OCI-LY7 (cell line): ENCODE data around the gene CCBE1. TPM values are rescaled to one million over a fixed set of nuclear protein-coding genes. Genes with fewer than 3 reads are reported as not detected.

ENCODE experiments used
- BruUV-seq: library from RNA; stranded (reverse); fragments of 400-500 nt; replicated peaks from 2 replicates; lab custom pipeline; 2021; lab: Mats Ljungman, UMichigan
- CTCF ChIA-PET: fragments of 300-600 bp; sonication (Branson Sonifier 250); formaldehyde crosslinking; loops from one replicate; lab custom pipeline; 2022; ENCODE audit warnings: antibody characterized with exemption; ENCODE audit not compliant: unreplicated experiment; lab: Charles Lee
- POLR2A ChIA-PET: fragments of 300-600 bp; sonication (Branson Sonifier 250); formaldehyde crosslinking; loops from one replicate; lab custom pipeline; 2022; ENCODE audit warnings: antibody characterized with exemption; lab: Charles Lee
- DNase-seq: peaks from one replicate; pipeline ENCODE4 v3.0.0-alpha.2; 2015; ENCODE audit warnings: low spot score
- H2AFZ ChIP-seq: fragments of 200-600 bp; sonication (generic), shearing (Covaris generic); 2 replicates; pipeline ENCODE4 v1.6.1; 2014; ENCODE audit warnings: mild to moderate bottlenecking, antibody characterized with exemption, low read length, moderate library complexity
- H3K27ac ChIP-seq: fragments of 200-600 bp; sonication (generic); 2 replicates; pipeline ENCODE4 v1.5.1; 2014; ENCODE audit warnings: mixed run types, low read depth, mild to moderate bottlenecking, moderate library complexity, low read length, inconsistent platforms; ENCODE audit not compliant: poor library complexity, severe bottlenecking
- H3K36me3 ChIP-seq: fragments of 200-600 bp; sonication (generic); 2 replicates; pipeline ENCODE4 v1.6.1; 2014; ENCODE audit warnings: mild to moderate bottlenecking, antibody characterized with exemption, low read length, moderate library complexity, mixed read lengths; ENCODE audit not compliant: insufficient read depth
- H3K4me1 ChIP-seq: fragments of 200-600 bp; sonication (generic); 2 replicates; pipeline ENCODE4 v1.5.1; 2014; ENCODE audit warnings: mild to moderate bottlenecking, low read length; ENCODE audit not compliant: insufficient read depth, poor library complexity, severe bottlenecking
- H3K4me2 ChIP-seq: fragments of 200-600 bp; sonication (generic); 2 replicates; pipeline ENCODE4 v1.6.1; 2014; ENCODE audit warnings: mild to moderate bottlenecking, low read length
- H3K4me3 ChIP-seq: fragments of 200-600 bp; sonication (generic); 2 replicates; pipeline ENCODE4 v1.5.1; 2014; ENCODE audit warnings: mild to moderate bottlenecking, low read depth, low read length; ENCODE audit not compliant: poor library complexity, severe bottlenecking
- H3K79me2 ChIP-seq: fragments of 200-600 bp; sonication (generic); 2 replicates; pipeline ENCODE4 v1.6.1; 2016; ENCODE audit warnings: low read depth, mild to moderate bottlenecking, low read length, moderate library complexity, mixed read lengths; ENCODE audit not compliant: insufficient read depth
- H3K9me2 ChIP-seq: fragments of 200-600 bp; sonication (generic); 2 replicates; pipeline ENCODE4 v1.6.1; 2016; ENCODE audit warnings: mild to moderate bottlenecking, low read length, mixed read lengths; ENCODE audit not compliant: insufficient read depth
- H3K9me3 ChIP-seq: fragments of 200-600 bp; sonication (generic); 2 replicates; pipeline ENCODE4 v1.6.1; 2014; ENCODE audit warnings: mild to moderate bottlenecking, mixed run types, low read length, mixed read lengths
- H4K20me1 ChIP-seq: fragments of 200-600 bp; sonication (generic); 2 replicates; pipeline ENCODE4 v1.6.1; 2014; ENCODE audit warnings: mild to moderate bottlenecking, antibody characterized with exemption, low read length, moderate library complexity, mixed read lengths; ENCODE audit not compliant: insufficient read depth
- CTCF ChIP-seq: fragments of 200-600 bp; sonication (generic); conservative IDR thresholded peaks from 2 replicates; pipeline ENCODE4 v1.5.1; 2014; ENCODE audit warnings: mild to moderate bottlenecking, antibody characterized with exemption, low read length, moderate library complexity, mixed read lengths
- EZH2phosphoT487 ChIP-seq: fragments of 200-600 bp; sonication (generic); IDR thresholded peaks from 2 replicates; pipeline ENCODE4 v1.6.1; 2018; ENCODE audit warnings: low read depth, borderline replicate concordance, mild to moderate bottlenecking, mixed run types, antibody characterized with exemption, low read length, moderate library complexity, mixed read lengths
- intact Hi-C: fragments of 100-400 bp; cut with micrococcal nuclease; formaldehyde crosslinking; loops from one replicate; pipeline ENCODE4 v1.10.0; 2022; ENCODE audit not compliant: unreplicated experiment
- total RNA-seq, 2 experiments: library from RNA; depleted of rRNA in 1 of 2; stranded (reverse); fragments of >200 nt in 1 of 2; shearing (Covaris generic) in 1 of 2; gene quantifications; 2 replicates each; pipeline ENCODE4 v1.2.3, GENCODE V29; 2014 to 2022

CCBE1 gene
- total RNA-seq, 2 experiments from 2014 or later = 0.16 to 0.70 TPM

- no peak overlapping the region for H3K4me3 ChIP-seq
- no peak overlapping the region for H2AFZ ChIP-seq
- H3K4me1 ChIP-seq = no peaks in the 10 kb centered on the region
- no peak for TF ChIP-seq CTCF
- TF ChIP-seq EZH2phosphoT487 = no peak
- H3K36me3 ChIP-seq = no peaks in the 10 kb centered on the region
- ChIA-PET POLR2A (interaction anchor here (0.7 kb wide), 1 partner anchor 44 kb away, joined by 3 read pairs; no protein-coding TSS in a partner anchor), CTCF (no interaction called here)
- no TSS peak for BruUV-seq
- no peaks in the 10 kb centered on the region for H3K79me2 ChIP-seq
- H3K9me2 ChIP-seq = no peaks in the 10 kb centered on the region
- intact Hi-C loops = no loop called here
- no peak overlapping the region for H3K4me2 ChIP-seq
- H3K27ac ChIP-seq = no peak overlapping the region
- no peaks in the 10 kb centered on the region for H4K20me1 ChIP-seq
- DNase-seq = no peak
- no peaks in the 10 kb centered on the region for H3K9me3 ChIP-seq
These were observed 58.1 kb downstream of the CCBE1 start for GRCh38 chr18:59639136-59639535.

GRCh38 chr18:59633961-59634485 is 63.2 kb downstream of the CCBE1 start:
- Histone ChIP-seq H3K36me3 (no peaks in the 10 kb centered on the region), H3K79me2 (no peaks in the 10 kb centered on the region), H3K4me3 (no peak overlapping the region), H3K4me1 (no peaks in the 10 kb centered on the region), H3K9me2 (no peaks in the 10 kb centered on the region), H2AFZ (no peak overlapping the region), H3K9me3 (no peaks in the 10 kb centered on the region), H3K4me2 (no peak overlapping the region), H4K20me1 (no peaks in the 10 kb centered on the region), H3K27ac (no peak overlapping the region)
- DNase-seq = no peak
- CTCF ChIA-PET = no interaction called here
- POLR2A ChIA-PET = no interaction called here
- BruUV-seq = no TSS peak
- intact Hi-C loops = loop anchor here (5.0 kb wide), 1 partner anchor 363 kb away; no protein-coding TSS in a partner anchor
- TF ChIP-seq CTCF (no peak), EZH2phosphoT487 (no peak)

GRCh38 chr18:59633317-59633716 is 63.9 kb downstream of the CCBE1 start:
- Histone ChIP-seq H4K20me1 (no peaks in the 10 kb centered on the region), H3K27ac (no peak overlapping the region), H3K79me2 (no peaks in the 10 kb centered on the region), H3K4me2 (no peak overlapping the region), H2AFZ (no peak overlapping the region), H3K4me3 (no peak overlapping the region), H3K4me1 (no peaks in the 10 kb centered on the region), H3K9me2 (no peaks in the 10 kb centered on the region), H3K9me3 (no peaks in the 10 kb centered on the region), H3K36me3 (no peaks in the 10 kb centered on the region)
- POLR2A ChIA-PET = no interaction called here
- no peak for DNase-seq
- TF ChIP-seq EZH2phosphoT487 = no peak
- no peak for TF ChIP-seq CTCF
- BruUV-seq = no TSS peak
- CTCF ChIA-PET = no interaction called here
- intact Hi-C loops = loop anchor here (5.0 kb wide), 1 partner anchor 364 kb away; no protein-coding TSS in a partner anchor
